Liver (tissue), 3 donors: ENCODE measurements around the gene KCNIP4.

Experiments used
- EGR1 ChIP-seq, 2 donors: IDR thresholded peaks; 2 replicates each; pipeline ENCODE4 v1.6.1; 2016 to 2018; ENCODE audit warnings: antibody characterized with exemption in 2 of 2, low read depth in 2 of 2
- GABPA ChIP-seq, 2 donors: IDR thresholded peaks in 1 of 2; conservative IDR thresholded peaks in 1 of 2; 2 replicates each; pipeline ENCODE4 v1.6.1; 2016; ENCODE audit warnings: antibody characterized with exemption in 2 of 2, mild to moderate bottlenecking in 1 of 2, moderate library complexity in 1 of 2
- RAD21 ChIP-seq, 2 donors: IDR thresholded peaks; 2 replicates each; pipeline ENCODE4 v1.6.1; 2016; ENCODE audit warnings: antibody characterized with exemption in 2 of 2, mild to moderate bottlenecking in 2 of 2
- TAF1 ChIP-seq: conservative IDR thresholded peaks from 2 replicates; pipeline ENCODE4 v1.6.1; 2016; ENCODE audit warnings: antibody characterized with exemption, mild to moderate bottlenecking
- YY1 ChIP-seq: IDR thresholded peaks from 2 replicates; pipeline ENCODE4 v1.6.1; 2016; ENCODE audit warnings: antibody characterized with exemption, mild to moderate bottlenecking
- TF ChIP-seq, protein P1 (sequence below): IDR thresholded peaks from 2 replicates; pipeline ENCODE4 v1.6.1; 2016; ENCODE audit warnings: antibody characterized with exemption
- TF ChIP-seq, protein P2 (sequence below): fragments of 150-350 bp; IDR thresholded peaks from 2 replicates; pipeline ENCODE4 v1.5.1; 2017; ENCODE audit warnings: improper control_type of control experiment, low read depth, low read length; ENCODE audit not compliant: missing input control
- TF ChIP-seq, protein P3 (sequence below): IDR thresholded peaks from 2 replicates; pipeline ENCODE4 v1.6.1; 2016; ENCODE audit warnings: antibody characterized with exemption, mild to moderate bottlenecking
- TF ChIP-seq, protein P4 (sequence below): IDR thresholded peaks from 2 replicates; pipeline ENCODE4 v1.6.1; 2016; ENCODE audit warnings: antibody characterized with exemption
- donor health status: healthy.
- donor health status: healthy.

DNA sequence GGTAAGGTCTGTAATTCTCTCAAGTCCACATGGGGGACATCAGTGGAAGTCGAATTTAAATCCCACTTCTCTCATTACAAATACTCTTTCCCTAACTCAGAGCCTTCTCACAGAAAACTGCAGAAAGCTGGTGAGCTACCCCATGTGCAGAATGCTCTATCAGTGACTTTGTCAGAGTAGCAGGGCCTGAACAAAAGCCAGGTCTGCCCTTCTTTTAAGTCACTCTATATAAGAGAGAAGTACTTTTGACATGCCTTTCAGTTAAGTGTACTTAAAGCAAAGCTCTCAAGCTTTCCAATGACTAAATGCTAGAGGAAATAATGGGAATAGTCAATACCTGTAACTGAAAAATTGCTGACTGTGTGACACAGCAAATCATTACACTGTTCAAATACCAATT is 323.1 kb downstream of the KCNIP4 start:
- TF ChIP-seq, protein P1, sequence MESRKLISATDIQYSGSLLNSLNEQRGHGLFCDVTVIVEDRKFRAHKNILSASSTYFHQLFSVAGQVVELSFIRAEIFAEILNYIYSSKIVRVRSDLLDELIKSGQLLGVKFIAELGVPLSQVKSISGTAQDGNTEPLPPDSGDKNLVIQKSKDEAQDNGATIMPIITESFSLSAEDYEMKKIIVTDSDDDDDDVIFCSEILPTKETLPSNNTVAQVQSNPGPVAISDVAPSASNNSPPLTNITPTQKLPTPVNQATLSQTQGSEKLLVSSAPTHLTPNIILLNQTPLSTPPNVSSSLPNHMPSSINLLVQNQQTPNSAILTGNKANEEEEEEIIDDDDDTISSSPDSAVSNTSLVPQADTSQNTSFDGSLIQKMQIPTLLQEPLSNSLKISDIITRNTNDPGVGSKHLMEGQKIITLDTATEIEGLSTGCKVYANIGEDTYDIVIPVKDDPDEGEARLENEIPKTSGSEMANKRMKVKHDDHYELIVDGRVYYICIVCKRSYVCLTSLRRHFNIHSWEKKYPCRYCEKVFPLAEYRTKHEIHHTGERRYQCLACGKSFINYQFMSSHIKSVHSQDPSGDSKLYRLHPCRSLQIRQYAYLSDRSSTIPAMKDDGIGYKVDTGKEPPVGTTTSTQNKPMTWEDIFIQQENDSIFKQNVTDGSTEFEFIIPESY = no peak
- TF ChIP-seq, protein P2, sequence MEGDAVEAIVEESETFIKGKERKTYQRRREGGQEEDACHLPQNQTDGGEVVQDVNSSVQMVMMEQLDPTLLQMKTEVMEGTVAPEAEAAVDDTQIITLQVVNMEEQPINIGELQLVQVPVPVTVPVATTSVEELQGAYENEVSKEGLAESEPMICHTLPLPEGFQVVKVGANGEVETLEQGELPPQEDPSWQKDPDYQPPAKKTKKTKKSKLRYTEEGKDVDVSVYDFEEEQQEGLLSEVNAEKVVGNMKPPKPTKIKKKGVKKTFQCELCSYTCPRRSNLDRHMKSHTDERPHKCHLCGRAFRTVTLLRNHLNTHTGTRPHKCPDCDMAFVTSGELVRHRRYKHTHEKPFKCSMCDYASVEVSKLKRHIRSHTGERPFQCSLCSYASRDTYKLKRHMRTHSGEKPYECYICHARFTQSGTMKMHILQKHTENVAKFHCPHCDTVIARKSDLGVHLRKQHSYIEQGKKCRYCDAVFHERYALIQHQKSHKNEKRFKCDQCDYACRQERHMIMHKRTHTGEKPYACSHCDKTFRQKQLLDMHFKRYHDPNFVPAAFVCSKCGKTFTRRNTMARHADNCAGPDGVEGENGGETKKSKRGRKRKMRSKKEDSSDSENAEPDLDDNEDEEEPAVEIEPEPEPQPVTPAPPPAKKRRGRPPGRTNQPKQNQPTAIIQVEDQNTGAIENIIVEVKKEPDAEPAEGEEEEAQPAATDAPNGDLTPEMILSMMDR = no peak
- TF ChIP-seq RAD21 (IDR thresholded peaks at IDR 0.05) = no peak
- TF ChIP-seq, protein P3, sequence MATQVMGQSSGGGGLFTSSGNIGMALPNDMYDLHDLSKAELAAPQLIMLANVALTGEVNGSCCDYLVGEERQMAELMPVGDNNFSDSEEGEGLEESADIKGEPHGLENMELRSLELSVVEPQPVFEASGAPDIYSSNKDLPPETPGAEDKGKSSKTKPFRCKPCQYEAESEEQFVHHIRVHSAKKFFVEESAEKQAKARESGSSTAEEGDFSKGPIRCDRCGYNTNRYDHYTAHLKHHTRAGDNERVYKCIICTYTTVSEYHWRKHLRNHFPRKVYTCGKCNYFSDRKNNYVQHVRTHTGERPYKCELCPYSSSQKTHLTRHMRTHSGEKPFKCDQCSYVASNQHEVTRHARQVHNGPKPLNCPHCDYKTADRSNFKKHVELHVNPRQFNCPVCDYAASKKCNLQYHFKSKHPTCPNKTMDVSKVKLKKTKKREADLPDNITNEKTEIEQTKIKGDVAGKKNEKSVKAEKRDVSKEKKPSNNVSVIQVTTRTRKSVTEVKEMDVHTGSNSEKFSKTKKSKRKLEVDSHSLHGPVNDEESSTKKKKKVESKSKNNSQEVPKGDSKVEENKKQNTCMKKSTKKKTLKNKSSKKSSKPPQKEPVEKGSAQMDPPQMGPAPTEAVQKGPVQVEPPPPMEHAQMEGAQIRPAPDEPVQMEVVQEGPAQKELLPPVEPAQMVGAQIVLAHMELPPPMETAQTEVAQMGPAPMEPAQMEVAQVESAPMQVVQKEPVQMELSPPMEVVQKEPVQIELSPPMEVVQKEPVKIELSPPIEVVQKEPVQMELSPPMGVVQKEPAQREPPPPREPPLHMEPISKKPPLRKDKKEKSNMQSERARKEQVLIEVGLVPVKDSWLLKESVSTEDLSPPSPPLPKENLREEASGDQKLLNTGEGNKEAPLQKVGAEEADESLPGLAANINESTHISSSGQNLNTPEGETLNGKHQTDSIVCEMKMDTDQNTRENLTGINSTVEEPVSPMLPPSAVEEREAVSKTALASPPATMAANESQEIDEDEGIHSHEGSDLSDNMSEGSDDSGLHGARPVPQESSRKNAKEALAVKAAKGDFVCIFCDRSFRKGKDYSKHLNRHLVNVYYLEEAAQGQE = no peak
- TF ChIP-seq, protein P4, sequence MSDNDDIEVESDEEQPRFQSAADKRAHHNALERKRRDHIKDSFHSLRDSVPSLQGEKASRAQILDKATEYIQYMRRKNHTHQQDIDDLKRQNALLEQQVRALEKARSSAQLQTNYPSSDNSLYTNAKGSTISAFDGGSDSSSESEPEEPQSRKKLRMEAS = no peak
- no peak for TF ChIP-seq EGR1 (IDR thresholded peaks at IDR 0.05; ENCODE audit: low read depth in 2 of 2)
- TF ChIP-seq YY1 = no peak
- TF ChIP-seq GABPA (IDR thresholded peaks at IDR 0.05 in 1 of 2, conservative IDR thresholded peaks at IDR 0.05 in 1 of 2) = no peak
- no peak for TF ChIP-seq TAF1
